Measurements from ENCODE around the gene STIMATE.
A peak's percentile ranks its signal among the peaks of the same experiment; 100 is the strongest.

Gene STIMATE

DNA sequence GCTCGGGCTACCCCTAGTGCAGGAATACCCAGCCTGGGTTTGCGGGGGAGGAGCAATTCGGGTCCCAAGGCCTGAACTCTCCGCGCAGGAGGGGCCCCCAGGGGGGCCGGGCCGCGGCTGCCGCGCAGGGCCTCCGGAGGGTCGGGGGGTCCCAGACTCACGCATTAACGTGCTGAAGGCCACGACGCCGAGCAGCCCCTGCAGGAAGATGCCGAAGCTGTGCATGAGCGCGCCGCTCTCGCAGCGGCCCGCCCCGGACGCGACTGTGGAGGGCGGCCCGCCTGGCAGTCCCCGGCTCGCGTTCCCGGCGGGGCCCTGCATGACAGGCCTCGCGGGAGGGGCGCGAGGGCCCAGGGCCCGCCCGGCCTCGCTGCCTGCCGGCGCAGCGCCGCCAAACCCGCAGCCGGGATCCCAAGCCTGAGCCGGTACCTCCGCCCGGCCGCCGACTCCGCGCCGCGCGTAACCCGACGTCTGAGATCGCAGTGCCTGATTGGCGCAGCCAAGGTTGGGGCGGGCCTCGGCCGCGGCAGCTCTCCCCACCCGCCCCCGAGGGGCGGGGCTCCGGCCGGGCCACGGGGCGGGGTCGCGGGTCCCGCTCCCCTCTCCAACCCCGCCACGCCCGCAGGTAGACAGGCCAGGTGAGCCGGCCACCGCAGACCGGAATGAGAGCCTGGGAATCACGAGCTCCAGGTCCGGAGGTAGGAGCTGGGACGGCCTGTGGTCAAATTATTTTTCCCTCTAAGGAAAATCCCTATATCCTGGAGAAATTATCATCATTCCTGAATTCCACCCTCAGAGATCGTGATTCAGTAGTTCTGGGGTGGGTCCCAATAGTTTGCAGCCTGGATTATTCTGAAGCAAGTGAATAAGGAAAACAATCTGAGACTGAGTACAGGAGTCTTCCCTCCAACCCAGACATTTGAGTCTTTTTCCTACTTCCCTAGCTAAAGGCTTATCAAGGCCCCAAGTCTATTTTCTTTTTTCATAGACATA, at the start of gene STIMATE:
TSS of gene STIMATE (minus strand) at position 419 of the 993 bp plus-strand sequence. CDS start at position 321, 98 bp downstream.
- Histone ChIP-seq H3K4me3 (ENCODE audit: low read length) (peak within 1 kb of the TSS; percentile 90), H3K36me3 (ENCODE audit: control insufficient read depth, insufficient read depth, low read length, severe bottlenecking) (no peaks in the 10 kb centered on the region), H3K27me3 (replicated peaks; ENCODE audit: control insufficient read depth, insufficient read depth, low read length) (no peaks in the 10 kb centered on the region), H3K4me1 (ENCODE audit: control insufficient read depth, insufficient read depth, low read length) (peaks cover 32% of the 10 kb centered on the region), H3K9me3 (ENCODE audit: control insufficient read depth, low read length) (no peaks in the 10 kb centered on the region), H3K9ac (ENCODE audit: low read length) (peak within 1 kb of the TSS; percentile 89)
- peak; percentile 95 for DNase-seq (ENCODE audit: low read depth)

- peak; percentile 13 for DNase-seq (ENCODE audit: low read depth)
- H3K4me1 ChIP-seq (ENCODE audit: control insufficient read depth, insufficient read depth, low read length), result no peaks in the 10 kb centered on the region
- no peak overlapping the region for H3K9ac ChIP-seq (ENCODE audit: low read length)
- H3K9me3 ChIP-seq (ENCODE audit: control insufficient read depth, low read length), result no peaks in the 10 kb centered on the region
- no peak overlapping the region for H3K4me3 ChIP-seq (ENCODE audit: low read length)
- no peaks in the 10 kb centered on the region for H3K36me3 ChIP-seq (ENCODE audit: control insufficient read depth, insufficient read depth, low read length, severe bottlenecking)
- no peaks in the 10 kb centered on the region for H3K27me3 ChIP-seq (replicated peaks; ENCODE audit: control insufficient read depth, insufficient read depth, low read length)
Measured at GRCh38 chr3:52939600-52939999, 42.3 kb upstream of the STIMATE start.

DNA sequence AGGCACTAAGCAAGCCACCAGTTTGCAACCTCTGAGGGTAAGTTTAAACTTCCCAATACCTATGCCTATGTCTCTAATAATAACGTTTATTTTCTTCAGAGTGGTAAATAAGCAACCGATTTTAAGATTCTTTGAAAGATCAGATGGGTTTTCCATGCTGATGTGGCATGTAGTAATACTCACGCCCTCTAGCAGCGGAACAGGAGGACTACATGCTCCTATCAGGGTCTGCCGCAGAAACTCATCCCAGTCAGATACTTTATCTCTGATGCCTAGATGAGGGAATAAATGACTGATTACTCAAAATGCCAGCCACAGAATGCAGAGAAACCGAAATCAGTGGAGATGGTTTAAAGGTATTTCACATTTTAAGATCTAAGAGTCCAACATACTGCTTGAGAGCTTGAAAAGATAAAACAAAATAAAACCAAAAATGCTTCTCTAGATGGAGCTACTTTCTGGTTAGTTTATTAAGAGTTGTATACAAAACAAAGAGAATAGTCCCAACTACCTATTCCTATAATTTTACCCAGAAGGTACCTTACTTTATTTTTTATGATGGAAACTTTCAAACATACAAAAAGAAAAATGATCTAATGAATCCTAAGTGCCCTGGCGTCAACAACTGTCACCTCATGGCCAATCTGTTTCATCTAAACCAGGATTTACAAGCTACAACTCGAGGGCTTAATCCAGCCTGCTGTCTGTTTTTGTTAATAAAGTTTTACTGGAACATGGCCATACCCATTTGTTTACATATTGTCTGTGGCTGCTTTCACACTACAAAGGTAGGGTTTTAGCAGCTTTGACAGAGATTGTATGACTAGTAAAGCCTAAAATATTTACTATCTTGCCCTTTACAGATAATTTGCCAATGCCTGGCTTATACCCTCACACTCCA, 37.5 kb upstream of the STIMATE start:
- no peaks in the 10 kb centered on the region for H3K36me3 ChIP-seq (ENCODE audit: control insufficient read depth, insufficient read depth, low read length, severe bottlenecking)
- no peak overlapping the region for H3K9ac ChIP-seq (ENCODE audit: low read length)
- H3K4me1 ChIP-seq (ENCODE audit: control insufficient read depth, insufficient read depth, low read length), result no peaks in the 10 kb centered on the region
- no peaks in the 10 kb centered on the region for H3K27me3 ChIP-seq (replicated peaks; ENCODE audit: control insufficient read depth, insufficient read depth, low read length)
- H3K9me3 ChIP-seq (ENCODE audit: control insufficient read depth, low read length), result no peaks in the 10 kb centered on the region
- peak; percentile 82 for DNase-seq (ENCODE audit: low read depth)
- H3K4me3 ChIP-seq (ENCODE audit: low read length), result no peak overlapping the region

DNA sequence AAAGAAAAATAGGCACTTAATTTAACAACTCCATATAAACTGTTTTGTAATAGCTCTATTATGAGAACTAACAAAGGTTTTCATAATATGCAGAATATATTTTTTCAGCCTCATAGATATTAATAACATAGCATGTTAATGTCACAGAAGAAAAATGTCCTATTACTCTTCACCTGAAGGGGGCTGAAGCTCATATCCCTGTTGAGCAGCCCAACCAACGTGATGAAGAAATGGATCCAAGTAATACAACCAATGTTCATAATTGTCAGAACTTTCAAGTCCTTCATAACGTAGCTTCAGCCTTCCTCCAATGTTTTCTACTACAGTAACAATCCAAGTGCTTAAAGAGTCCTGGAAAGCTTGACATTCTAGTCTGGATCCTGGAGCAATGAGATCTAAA, 34.5 kb upstream of the STIMATE start:
- Histone ChIP-seq H3K9ac (ENCODE audit: low read length) (no peak overlapping the region), H3K27me3 (replicated peaks; ENCODE audit: control insufficient read depth, insufficient read depth, low read length) (no peaks in the 10 kb centered on the region), H3K4me3 (ENCODE audit: low read length) (no peak overlapping the region), H3K36me3 (ENCODE audit: control insufficient read depth, insufficient read depth, low read length, severe bottlenecking) (peaks cover 4% of the 10 kb centered on the region), H3K4me1 (ENCODE audit: control insufficient read depth, insufficient read depth, low read length) (no peaks in the 10 kb centered on the region), H3K9me3 (ENCODE audit: control insufficient read depth, low read length) (no peaks in the 10 kb centered on the region)
- no peak for DNase-seq (ENCODE audit: low read depth)

DNA sequence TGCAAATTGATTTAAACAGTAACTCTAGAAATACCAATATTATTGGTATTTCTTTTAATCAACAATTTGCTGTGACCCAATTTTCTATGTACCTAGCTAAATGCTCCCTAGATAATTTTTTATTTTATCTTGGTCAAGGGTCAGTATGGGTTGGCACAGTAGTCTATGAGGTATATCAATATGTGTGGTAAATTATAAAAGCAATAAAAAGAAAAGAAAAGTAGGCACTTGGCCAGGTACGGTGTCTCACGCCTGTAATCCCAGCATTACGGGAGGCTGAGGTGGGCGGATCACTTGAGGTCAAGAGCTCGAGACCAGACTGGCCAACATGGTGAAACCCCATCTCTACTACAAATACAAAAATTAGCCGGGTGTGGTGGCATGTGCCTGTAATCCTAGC, 34.0 kb upstream of the STIMATE start:
- no peak overlapping the region for H3K4me3 ChIP-seq (ENCODE audit: low read length)
- no peaks in the 10 kb centered on the region for H3K9me3 ChIP-seq (ENCODE audit: control insufficient read depth, low read length)
- H3K9ac ChIP-seq (ENCODE audit: low read length), result no peak overlapping the region
- DNase-seq (ENCODE audit: low read depth), result no peak
- H3K27me3 ChIP-seq (replicated peaks; ENCODE audit: control insufficient read depth, insufficient read depth, low read length), result no peaks in the 10 kb centered on the region
- no peaks in the 10 kb centered on the region for H3K4me1 ChIP-seq (ENCODE audit: control insufficient read depth, insufficient read depth, low read length)
- H3K36me3 ChIP-seq (ENCODE audit: control insufficient read depth, insufficient read depth, low read length, severe bottlenecking), result peaks cover 4% of the 10 kb centered on the region

DNA sequence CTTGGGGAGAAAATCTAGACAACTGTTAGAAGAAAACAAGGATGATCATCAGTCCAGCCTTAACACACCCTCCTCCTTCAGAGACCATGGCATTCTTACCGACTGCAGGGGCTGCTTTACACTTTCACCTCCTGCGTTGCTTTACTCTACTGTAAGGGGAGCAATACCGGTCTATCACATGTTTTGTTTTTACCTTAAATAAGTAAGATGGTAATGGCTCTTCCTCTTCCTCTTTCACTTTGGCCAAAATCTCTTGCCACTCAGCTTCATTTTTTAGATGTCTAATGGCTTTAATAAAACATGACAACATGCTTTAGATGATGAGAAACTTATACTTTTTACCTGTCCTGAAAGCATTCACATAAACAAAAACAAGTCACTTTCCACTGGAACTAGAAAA, 33.4 kb upstream of the STIMATE start:
- Histone ChIP-seq H3K9ac (ENCODE audit: low read length) (no peak overlapping the region), H3K9me3 (ENCODE audit: control insufficient read depth, low read length) (no peaks in the 10 kb centered on the region), H3K36me3 (ENCODE audit: control insufficient read depth, insufficient read depth, low read length, severe bottlenecking) (peaks cover 4% of the 10 kb centered on the region), H3K27me3 (replicated peaks; ENCODE audit: control insufficient read depth, insufficient read depth, low read length) (no peaks in the 10 kb centered on the region), H3K4me3 (ENCODE audit: low read length) (no peak overlapping the region), H3K4me1 (ENCODE audit: control insufficient read depth, insufficient read depth, low read length) (no peaks in the 10 kb centered on the region)
- no peak for DNase-seq (ENCODE audit: low read depth)

DNA sequence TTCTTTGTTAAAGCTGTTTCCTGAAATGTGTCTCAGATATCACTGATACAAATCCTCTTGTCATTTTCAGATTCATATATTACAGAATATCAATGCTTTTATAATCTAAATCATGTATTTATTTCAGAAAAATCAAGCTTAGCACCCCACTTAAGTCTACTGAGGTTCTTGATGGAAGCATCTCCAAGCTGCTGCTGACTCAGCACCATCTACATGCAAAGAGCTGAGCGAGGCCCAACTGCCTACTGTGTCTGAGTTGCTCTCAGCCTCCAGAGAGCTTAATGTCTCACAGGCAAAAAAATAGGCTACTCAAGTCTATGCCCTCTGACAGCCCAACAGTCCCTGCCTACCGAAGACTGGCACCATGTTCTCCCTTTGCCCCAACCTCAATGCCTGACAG, 29.2 kb upstream of the STIMATE start:
- Histone ChIP-seq H3K4me1 (ENCODE audit: control insufficient read depth, insufficient read depth, low read length) (no peaks in the 10 kb centered on the region), H3K36me3 (ENCODE audit: control insufficient read depth, insufficient read depth, low read length, severe bottlenecking) (peaks cover 4% of the 10 kb centered on the region), H3K9me3 (ENCODE audit: control insufficient read depth, low read length) (no peaks in the 10 kb centered on the region), H3K4me3 (ENCODE audit: low read length) (no peak overlapping the region), H3K27me3 (replicated peaks; ENCODE audit: control insufficient read depth, insufficient read depth, low read length) (no peaks in the 10 kb centered on the region), H3K9ac (ENCODE audit: low read length) (no peak overlapping the region)
- no peak for DNase-seq (ENCODE audit: low read depth)

DNA sequence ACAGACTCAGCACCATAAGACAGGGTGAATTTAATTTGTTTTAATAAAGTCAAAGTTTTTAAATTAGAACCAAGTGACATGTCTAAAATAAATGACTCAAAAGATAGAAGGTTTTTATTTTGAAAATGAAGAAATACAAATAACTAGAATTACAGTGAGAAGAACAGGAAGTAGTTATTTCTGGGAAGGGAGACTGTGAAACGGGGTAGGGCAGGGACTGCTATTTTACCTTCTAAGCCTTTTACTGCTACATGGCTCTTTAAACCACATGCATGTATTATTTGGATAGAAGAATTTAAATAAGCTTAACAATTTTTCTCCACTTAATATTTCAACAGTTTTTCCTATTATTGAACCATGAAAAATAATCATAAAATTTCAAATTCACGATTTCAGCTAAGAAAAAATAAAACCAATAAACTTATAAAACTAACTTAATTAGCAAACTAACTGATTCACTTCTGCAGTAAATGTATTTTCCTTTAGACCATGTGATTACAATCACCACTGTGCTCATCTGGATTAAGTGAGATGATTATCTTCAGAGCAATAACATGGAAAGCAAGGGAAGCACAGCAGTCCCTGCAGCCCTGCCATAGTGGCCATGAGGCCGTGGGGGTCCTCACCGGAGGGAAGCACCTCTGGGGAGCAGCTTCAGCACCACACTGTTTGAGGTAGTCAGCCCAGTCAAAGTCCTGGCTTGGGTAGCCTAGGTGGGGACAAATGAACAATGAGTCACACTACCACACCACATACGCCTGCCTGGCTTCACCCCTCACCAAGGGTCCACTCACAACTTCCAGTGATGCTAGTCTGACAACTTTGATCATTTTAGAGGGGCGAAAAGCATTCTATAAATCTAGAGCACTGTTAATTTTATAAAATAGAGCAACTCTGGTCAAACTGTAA, 28.3 kb upstream of the STIMATE start:
- Histone ChIP-seq H3K27me3 (replicated peaks; ENCODE audit: control insufficient read depth, insufficient read depth, low read length) (no peaks in the 10 kb centered on the region), H3K9me3 (ENCODE audit: control insufficient read depth, low read length) (no peaks in the 10 kb centered on the region), H3K36me3 (ENCODE audit: control insufficient read depth, insufficient read depth, low read length, severe bottlenecking) (peaks cover 7% of the 10 kb centered on the region), H3K4me3 (ENCODE audit: low read length) (no peak overlapping the region), H3K9ac (ENCODE audit: low read length) (no peak overlapping the region), H3K4me1 (ENCODE audit: control insufficient read depth, insufficient read depth, low read length) (no peaks in the 10 kb centered on the region)
- no peak for DNase-seq (ENCODE audit: low read depth)

DNA sequence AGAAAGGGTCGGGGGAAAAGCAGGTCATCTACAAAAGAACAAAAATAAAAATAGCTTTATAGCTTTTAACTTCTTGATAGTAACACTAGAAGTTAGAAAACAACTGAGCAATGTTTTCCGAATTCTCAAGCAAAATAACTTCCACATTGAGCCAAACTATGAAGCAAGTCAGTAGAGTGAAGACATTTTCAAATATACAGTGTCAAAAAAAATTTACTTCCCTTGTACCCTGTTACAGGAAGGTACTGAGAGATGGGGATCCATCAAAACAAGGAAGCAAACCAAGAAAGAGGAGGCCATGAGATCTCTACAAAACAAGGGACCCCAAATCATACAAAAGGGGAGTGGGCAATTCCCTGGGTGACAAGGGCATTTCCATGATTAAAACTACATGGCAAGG, 26.6 kb upstream of the STIMATE start:
- H3K9me3 ChIP-seq (ENCODE audit: control insufficient read depth, low read length), result no peaks in the 10 kb centered on the region
- H3K27me3 ChIP-seq (replicated peaks; ENCODE audit: control insufficient read depth, insufficient read depth, low read length), result no peaks in the 10 kb centered on the region
- H3K4me1 ChIP-seq (ENCODE audit: control insufficient read depth, insufficient read depth, low read length), result no peaks in the 10 kb centered on the region
- H3K4me3 ChIP-seq (ENCODE audit: low read length), result no peak overlapping the region
- H3K9ac ChIP-seq (ENCODE audit: low read length), result no peak overlapping the region
- DNase-seq (ENCODE audit: low read depth), result no peak
- H3K36me3 ChIP-seq (ENCODE audit: control insufficient read depth, insufficient read depth, low read length, severe bottlenecking), result peaks cover 17% of the 10 kb centered on the region

- Histone ChIP-seq H3K9ac (ENCODE audit: low read length) (no peak overlapping the region), H3K36me3 (ENCODE audit: control insufficient read depth, insufficient read depth, low read length, severe bottlenecking) (peaks cover 22% of the 10 kb centered on the region), H3K4me3 (ENCODE audit: low read length) (no peak overlapping the region), H3K27me3 (replicated peaks; ENCODE audit: control insufficient read depth, insufficient read depth, low read length) (no peaks in the 10 kb centered on the region), H3K4me1 (ENCODE audit: control insufficient read depth, insufficient read depth, low read length) (no peaks in the 10 kb centered on the region), H3K9me3 (ENCODE audit: control insufficient read depth, low read length) (no peaks in the 10 kb centered on the region)
- DNase-seq (ENCODE audit: low read depth), result no peak
Measured at GRCh38 chr3:52920841-52921240, 23.5 kb upstream of the STIMATE start.
